Smooth muscle cell (in vitro differentiated cells): ENCODE data around the gene PTH1R. TPM values are rescaled to one million over a fixed set of nuclear protein-coding genes. Genes with fewer than 3 reads are reported as not detected.

Source experiments
- DNase-seq: peaks from one replicate; lab custom pipeline; 2025; ENCODE audit not compliant: unreplicated experiment; lab: John Stamatoyannopoulos, UW
- H2AFZ ChIP-seq: fragments of 200-600 bp; sonication (generic); 2 replicates; pipeline ENCODE4 v1.6.0; 2016; ENCODE audit warnings: antibody characterized with exemption, low read depth, mild to moderate bottlenecking
- H3F3A ChIP-seq: fragments of 200-600 bp; sonication (generic); 2 replicates; pipeline ENCODE4 v1.6.0; 2017; ENCODE audit warnings: antibody characterized with exemption, low read depth
- H3K27ac ChIP-seq: fragments of 200-600 bp; sonication (generic); 2 replicates; pipeline ENCODE4 v1.5.1; 2016; ENCODE audit warnings: low read depth, mild to moderate bottlenecking
- H3K27me3 ChIP-seq: fragments of 200-600 bp; sonication (generic); 2 replicates; pipeline ENCODE4 v1.6.1; 2016; ENCODE audit warnings: low read depth, mild to moderate bottlenecking
- H3K36me3 ChIP-seq: fragments of 200-600 bp; sonication (generic); 2 replicates; pipeline ENCODE4 v1.5.1; 2016; ENCODE audit warnings: low read depth
- H3K4me1 ChIP-seq: fragments of 200-600 bp; sonication (generic); 2 replicates; pipeline ENCODE4 v1.5.1; 2016; ENCODE audit warnings: low read depth
- H3K4me2 ChIP-seq: fragments of 200-600 bp; sonication (generic); 2 replicates; pipeline ENCODE4 v1.6.0; 2016; ENCODE audit warnings: mild to moderate bottlenecking
- H3K4me3 ChIP-seq: fragments of 200-600 bp; sonication (generic); 2 replicates; pipeline ENCODE4 v1.5.1; 2016; ENCODE audit warnings: mild to moderate bottlenecking
- H3K79me2 ChIP-seq: fragments of 200-600 bp; sonication (generic); 2 replicates; pipeline ENCODE4 v1.6.0; 2016; ENCODE audit warnings: low read depth, mild to moderate bottlenecking
- H3K9ac ChIP-seq: fragments of 200-600 bp; sonication (generic); 2 replicates; pipeline ENCODE4 v1.6.0; 2016; ENCODE audit warnings: low read depth
- H3K9me3 ChIP-seq: fragments of 200-600 bp; sonication (generic); replicated peaks from 2 replicates; pipeline ENCODE4 v1.5.1; 2016; ENCODE audit warnings: low read depth
- H4K20me1 ChIP-seq: fragments of 200-600 bp; sonication (generic); 2 replicates; pipeline ENCODE4 v1.6.0; 2016; ENCODE audit warnings: low read depth
- CTCF ChIP-seq: fragments of 200-600 bp; sonication (generic); IDR thresholded peaks from 2 replicates; pipeline ENCODE4 v1.5.1; 2017; ENCODE audit warnings: borderline replicate concordance, mild to moderate bottlenecking, antibody characterized with exemption; ENCODE audit not compliant: insufficient read depth, poor library complexity, severe bottlenecking
- WGBS: methylation state at CpG from one replicate; pipeline ENCODE4 v1.1.7; 2016; ENCODE audit warnings: low lambda C conversion rate; 5-methylcytosine and 5-hydroxymethylcytosine counted together
- polyA plus RNA-seq: library from polyadenylated mRNA; unstranded; fragments of >200 nt; fragmentation: Nextera tagmentation; extraction: Ambion mirVana; gene quantifications from 2 replicates; pipeline ENCODE4 v1.2.1, GENCODE V29; 2016
- total RNA-seq: library from RNA; depleted of rRNA; stranded (reverse); fragments of >200 nt; gene quantifications from 2 replicates; pipeline ENCODE4 v1.2.3, GENCODE V29; 2014

PTH1R gene
- total and polyA plus RNA-seq, 2 experiments from 2014 or later: 17.7 to 50.6 TPM

- no peaks in the 10 kb centered on the region for H3K9me3 ChIP-seq
- H3K27me3 ChIP-seq: no peaks in the 10 kb centered on the region
- H3K9ac ChIP-seq: no peak overlapping the region
- H3F3A ChIP-seq: no peaks in the 10 kb centered on the region
- 93% methylated on average over 3 of the region's 3 CpGs for WGBS
- TF ChIP-seq CTCF: no peak
- H3K36me3 ChIP-seq: no peaks in the 10 kb centered on the region
- H3K4me1 ChIP-seq: no peaks in the 10 kb centered on the region
- DNase-seq: no peak
- no peak overlapping the region for H3K4me3 ChIP-seq
- no peak overlapping the region for H2AFZ ChIP-seq
- H3K27ac ChIP-seq: no peak overlapping the region
- peaks cover 13% of the 10 kb centered on the region for H3K79me2 ChIP-seq
- peaks cover 65% of the 10 kb centered on the region for H4K20me1 ChIP-seq
- no peak overlapping the region for H3K4me2 ChIP-seq
Measured at GRCh38 chr3:46891132-46891531, 13.6 kb downstream of the PTH1R start.

- H3K9ac ChIP-seq: no peak overlapping the region
- no peaks in the 10 kb centered on the region for H3K9me3 ChIP-seq
- WGBS: 7% methylated on average over 58 of the region's 58 CpGs
- no peaks in the 10 kb centered on the region for H3F3A ChIP-seq
- H2AFZ ChIP-seq: no peak overlapping the region
- H3K36me3 ChIP-seq: no peaks in the 10 kb centered on the region
- H3K4me3 ChIP-seq: peak overlapping the region; percentile 51
- H3K27ac ChIP-seq: no peak overlapping the region
- peaks cover 6% of the 10 kb centered on the region for H3K79me2 ChIP-seq
- H3K4me1 ChIP-seq: no peaks in the 10 kb centered on the region
- no peak for TF ChIP-seq CTCF
- DNase-seq: peak; percentile 52
- H3K4me2 ChIP-seq: peak overlapping the region; percentile 92
- peaks cover 58% of the 10 kb centered on the region for H4K20me1 ChIP-seq
- H3K27me3 ChIP-seq: no peaks in the 10 kb centered on the region
Measured at GRCh38 chr3:46892285-46893145, 15.0 kb downstream of the PTH1R start.

- Histone ChIP-seq H3K4me1 (no peaks in the 10 kb centered on the region), H2AFZ (no peak overlapping the region), H3F3A (no peaks in the 10 kb centered on the region), H3K4me2 (peak overlapping the region; percentile 92), H3K9ac (no peak overlapping the region), H3K36me3 (no peaks in the 10 kb centered on the region), H3K27ac (no peak overlapping the region), H3K27me3 (no peaks in the 10 kb centered on the region), H4K20me1 (peaks cover 51% of the 10 kb centered on the region), H3K79me2 (peaks cover 5% of the 10 kb centered on the region), H3K4me3 (no peak overlapping the region), H3K9me3 (no peaks in the 10 kb centered on the region)
- no peak for TF ChIP-seq CTCF
- WGBS: 65% methylated on average over 6 of the region's 6 CpGs
- DNase-seq: no peak
Measured at GRCh38 chr3:46893146-46893748, 15.7 kb downstream of the PTH1R start.

GRCh38 chr3:46893763-46894162 lies 16.2 kb downstream of the PTH1R start:
- H3K4me2 ChIP-seq: no peak overlapping the region
- no peak overlapping the region for H3K9ac ChIP-seq
- no peaks in the 10 kb centered on the region for H3K4me1 ChIP-seq
- TF ChIP-seq CTCF: no peak
- no peaks in the 10 kb centered on the region for H3F3A ChIP-seq
- H3K9me3 ChIP-seq: no peaks in the 10 kb centered on the region
- no peaks in the 10 kb centered on the region for H3K36me3 ChIP-seq
- H2AFZ ChIP-seq: no peak overlapping the region
- H3K79me2 ChIP-seq: peaks cover 5% of the 10 kb centered on the region
- no peak overlapping the region for H3K4me3 ChIP-seq
- no peak for DNase-seq
- no peaks in the 10 kb centered on the region for H3K27me3 ChIP-seq
- H3K27ac ChIP-seq: no peak overlapping the region
- 92% methylated on average over 7 of the region's 9 CpGs for WGBS
- peaks cover 46% of the 10 kb centered on the region for H4K20me1 ChIP-seq
